ENCODE results near the gene GUCY1A1. TPM values are rescaled to one million over a fixed set of nuclear protein-coding genes. Genes with fewer than 3 reads are reported as not detected.

Gene GUCY1A1
- total and polyA plus RNA-seq, 2 of the 4 experiments (the other 2 are of a cell fraction): 0.19 to 0.54 TPM

DNA sequence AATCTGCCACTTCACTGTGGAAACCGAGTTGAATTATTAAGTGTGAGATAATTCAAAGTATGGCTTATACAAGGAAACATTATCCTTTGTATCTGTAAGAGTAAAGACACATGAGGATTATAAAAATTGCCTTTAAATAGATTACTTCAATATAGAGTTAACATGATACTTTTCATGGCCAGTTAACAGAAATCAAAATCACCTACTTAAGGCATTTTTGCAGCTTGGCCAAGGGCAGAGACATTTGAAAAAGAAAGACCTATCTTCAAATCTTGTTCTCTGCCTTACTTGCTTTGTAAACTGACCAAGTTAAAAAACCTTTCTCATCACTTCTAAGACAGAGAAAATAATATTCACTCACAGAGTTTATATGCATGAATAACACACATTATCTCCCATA is 47.3 kb downstream of the GUCY1A1 start:
- Histone ChIP-seq H3K79me1 (ENCODE audit: low read depth in 1 of 2, low read length in 2 of 2) (no peaks in the 10 kb centered on the region), H2AK9ac (replicated peaks; ENCODE audit: low read depth, low read length, poor library complexity) (no peak overlapping the region), H3K4me3 (ENCODE audit: insufficient read depth, low read depth, low read length) (no peak overlapping the region), H3K9me3 (ENCODE audit: control insufficient read depth, insufficient read depth, low read length) (no peaks in the 10 kb centered on the region), H3K27me3 (ENCODE audit: control insufficient read depth, insufficient read depth, low read length) (no peaks in the 10 kb centered on the region; the same call in 1 of the 2 replicates), H3K9ac (ENCODE audit: low read depth, low read length) (no peak overlapping the region), H4K91ac (ENCODE audit: insufficient read depth, low read depth, low read length) (no peak overlapping the region), H4K5ac (ENCODE audit: low read depth, low read length) (no peak overlapping the region), H2BK15ac (ENCODE audit: low read depth, low read length) (no peak overlapping the region), H3K18ac (ENCODE audit: low read depth, low read length) (no peak overlapping the region), H4K20me1 (ENCODE audit: insufficient read depth, low read length) (no peaks in the 10 kb centered on the region), H3K27ac (ENCODE audit: insufficient read depth, low read length) (no peak overlapping the region), H4K8ac (ENCODE audit: low read depth in 2 of 2, low read length in 2 of 2) (no peak overlapping the region), H3K56ac (ENCODE audit: extremely low read depth, insufficient read depth, low read length) (no peak overlapping the region), H2BK20ac (ENCODE audit: low read depth, low read length) (no peak overlapping the region), H3K4ac (ENCODE audit: low read depth, low read length) (no peak overlapping the region), H3K4me1 (ENCODE audit: control insufficient read depth, insufficient read depth, low read length) (peaks cover 3% of the 10 kb centered on the region; the same call in 1 of the 2 replicates), H3K9me1 (ENCODE audit: insufficient read depth, low read length) (no peaks in the 10 kb centered on the region), H2AFZ (replicated peaks; ENCODE audit: low read length, poor library complexity) (no peak overlapping the region), H2BK5ac (ENCODE audit: low read depth, low read length, poor library complexity, severe bottlenecking) (no peak overlapping the region), H3K36me3 (ENCODE audit: control insufficient read depth, insufficient read depth, low read length) (no peaks in the 10 kb centered on the region), H3K14ac (replicated peaks; ENCODE audit: low read depth, low read length) (no peak overlapping the region), H3K4me2 (ENCODE audit: low read depth, low read length) (no peak overlapping the region), H2BK120ac (ENCODE audit: low read depth, low read length) (no peak overlapping the region), H2AK5ac (ENCODE audit: low read depth, low read length) (no peak overlapping the region), H3K23ac (ENCODE audit: low read depth, low read length) (no peak overlapping the region)
- intact Hi-C loops (cut with micrococcal nuclease) (no loop called here), in situ Hi-C loops (cut with MboI; ENCODE audit: low sequenced_read_pairs) (no loop called here), dilution Hi-C loops (cut with HindIII; ENCODE audit: low sequenced_read_pairs, unreplicated experiment) (no loop called here)
- BruUV-seq (replicated peaks): no TSS peak
- CTCF ChIA-PET: interaction anchor here (0.6 to 0.7 kb wide), 2 partner anchors 67 to 164 kb away, joined by 3 read pairs; no protein-coding TSS in a partner anchor
- ATAC-seq (ENCODE audit: low read depth) (no peak), DNase-seq (no peak)
- POLR2A ChIA-PET (ENCODE audit: unreplicated experiment): no interaction called here
- no peak for TF ChIP-seq POLR2A (IDR thresholded peaks at IDR 0.05; ENCODE audit: low read depth, low read length)
- TF ChIP-seq MAFK (IDR thresholded peaks at IDR 0.05; ENCODE audit: low read depth, low read length): no peak
- TF ChIP-seq MAZ (IDR thresholded peaks at IDR 0.05; ENCODE audit: borderline replicate concordance, low read depth, low read length): no peak
- TF ChIP-seq, protein P1, sequence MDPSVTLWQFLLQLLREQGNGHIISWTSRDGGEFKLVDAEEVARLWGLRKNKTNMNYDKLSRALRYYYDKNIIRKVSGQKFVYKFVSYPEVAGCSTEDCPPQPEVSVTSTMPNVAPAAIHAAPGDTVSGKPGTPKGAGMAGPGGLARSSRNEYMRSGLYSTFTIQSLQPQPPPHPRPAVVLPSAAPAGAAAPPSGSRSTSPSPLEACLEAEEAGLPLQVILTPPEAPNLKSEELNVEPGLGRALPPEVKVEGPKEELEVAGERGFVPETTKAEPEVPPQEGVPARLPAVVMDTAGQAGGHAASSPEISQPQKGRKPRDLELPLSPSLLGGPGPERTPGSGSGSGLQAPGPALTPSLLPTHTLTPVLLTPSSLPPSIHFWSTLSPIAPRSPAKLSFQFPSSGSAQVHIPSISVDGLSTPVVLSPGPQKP (IDR thresholded peaks at IDR 0.05; ENCODE audit: borderline replicate concordance, low read depth, low read length): no peak
- no peak for TF ChIP-seq RFX5 (IDR thresholded peaks at IDR 0.05; ENCODE audit: low read depth, low read length)
- TF ChIP-seq NFE2L2 (IDR thresholded peaks at IDR 0.05; ENCODE audit: low read depth, low read length): no peak
- TF ChIP-seq MXI1 (IDR thresholded peaks at IDR 0.05; ENCODE audit: borderline replicate concordance, low read depth, low read length): no peak
- TF ChIP-seq CEBPB (IDR thresholded peaks at IDR 0.05; ENCODE audit: low read depth, low read length): no peak
- TF ChIP-seq SMC3 (IDR thresholded peaks at IDR 0.05; ENCODE audit: low read depth, low read length): no peak
- TF ChIP-seq, protein P2, sequence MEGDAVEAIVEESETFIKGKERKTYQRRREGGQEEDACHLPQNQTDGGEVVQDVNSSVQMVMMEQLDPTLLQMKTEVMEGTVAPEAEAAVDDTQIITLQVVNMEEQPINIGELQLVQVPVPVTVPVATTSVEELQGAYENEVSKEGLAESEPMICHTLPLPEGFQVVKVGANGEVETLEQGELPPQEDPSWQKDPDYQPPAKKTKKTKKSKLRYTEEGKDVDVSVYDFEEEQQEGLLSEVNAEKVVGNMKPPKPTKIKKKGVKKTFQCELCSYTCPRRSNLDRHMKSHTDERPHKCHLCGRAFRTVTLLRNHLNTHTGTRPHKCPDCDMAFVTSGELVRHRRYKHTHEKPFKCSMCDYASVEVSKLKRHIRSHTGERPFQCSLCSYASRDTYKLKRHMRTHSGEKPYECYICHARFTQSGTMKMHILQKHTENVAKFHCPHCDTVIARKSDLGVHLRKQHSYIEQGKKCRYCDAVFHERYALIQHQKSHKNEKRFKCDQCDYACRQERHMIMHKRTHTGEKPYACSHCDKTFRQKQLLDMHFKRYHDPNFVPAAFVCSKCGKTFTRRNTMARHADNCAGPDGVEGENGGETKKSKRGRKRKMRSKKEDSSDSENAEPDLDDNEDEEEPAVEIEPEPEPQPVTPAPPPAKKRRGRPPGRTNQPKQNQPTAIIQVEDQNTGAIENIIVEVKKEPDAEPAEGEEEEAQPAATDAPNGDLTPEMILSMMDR (conservative IDR thresholded peaks at IDR 0.05; ENCODE audit: low read depth, low read length): no peak
- TF ChIP-seq, protein P3, sequence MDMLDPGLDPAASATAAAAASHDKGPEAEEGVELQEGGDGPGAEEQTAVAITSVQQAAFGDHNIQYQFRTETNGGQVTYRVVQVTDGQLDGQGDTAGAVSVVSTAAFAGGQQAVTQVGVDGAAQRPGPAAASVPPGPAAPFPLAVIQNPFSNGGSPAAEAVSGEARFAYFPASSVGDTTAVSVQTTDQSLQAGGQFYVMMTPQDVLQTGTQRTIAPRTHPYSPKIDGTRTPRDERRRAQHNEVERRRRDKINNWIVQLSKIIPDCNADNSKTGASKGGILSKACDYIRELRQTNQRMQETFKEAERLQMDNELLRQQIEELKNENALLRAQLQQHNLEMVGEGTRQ (IDR thresholded peaks at IDR 0.05; ENCODE audit: low read depth, low read length): no peak
- no peak for TF ChIP-seq BHLHE40 (IDR thresholded peaks at IDR 0.05; ENCODE audit: low read depth, low read length)
- TF ChIP-seq CHD1 (IDR thresholded peaks at IDR 0.05; ENCODE audit: low read depth, low read length): no peak
- no peak for TF ChIP-seq FOS (IDR thresholded peaks at IDR 0.05; ENCODE audit: low read depth, low read length)
- no peak for TF ChIP-seq RAD21 (IDR thresholded peaks at IDR 0.05; ENCODE audit: low read length)
- TF ChIP-seq RCOR1 (IDR thresholded peaks at IDR 0.05; ENCODE audit: insufficient replicate concordance, low read length): no peak
- no CpG with 5 or more reads among the region's 1 CpG for WGBS, 2 experiments (ENCODE audit: extremely low coverage in 2 of 2, insufficient read length in 1 of 2)
